GM12872 (cell line): ENCODE data around the gene NIPSNAP2.
A peak's percentile ranks its signal among the peaks of the same experiment; 100 is the strongest.

Experiments
- CTCF ChIP-seq: IDR thresholded peaks from 3 replicates; pipeline ENCODE4 v1.5.1; 2011; ENCODE audit warnings: low read depth, mild to moderate bottlenecking, low read length, moderate library complexity; ENCODE audit not compliant: insufficient read depth

NIPSNAP2 gene

GRCh38 chr7:55964261-55965099, at the start of gene NIPSNAP2:
Gene NIPSNAP2 (plus strand): TSS chr7:55964585. CDS start chr7:55964610, 25 bp downstream.
- TF ChIP-seq CTCF, result peak; percentile 54; the same call in 1 of the 3 replicates

GRCh38 chr7:55917771-55918170, 46.6 kb upstream of the NIPSNAP2 start:
- no peak for TF ChIP-seq CTCF

GRCh38 chr7:55928006-55928767, 36.2 kb upstream of the NIPSNAP2 start:
- no peak for TF ChIP-seq CTCF

- no peak for TF ChIP-seq CTCF
Observed at GRCh38 chr7:55931421-55932151, 32.8 kb upstream of the NIPSNAP2 start.

- TF ChIP-seq CTCF, result no peak
Observed at GRCh38 chr7:55939514-55940123, 24.8 kb upstream of the NIPSNAP2 start.

- no peak for TF ChIP-seq CTCF
Observed at GRCh38 chr7:55946545-55946944, 17.8 kb upstream of the NIPSNAP2 start.
